HT1080 (cell line): Measurements from ENCODE around the gene PRDM16. TPM values are rescaled to one million over a fixed set of nuclear protein-coding genes. Genes with fewer than 3 reads are reported as not detected.
A peak's percentile ranks its signal among the peaks of the same experiment; 100 is the strongest.

Experiments used
- DNase-seq: peaks from one replicate; pipeline ENCODE4 v3.0.0-alpha.2; 2015; ENCODE audit warnings: low read depth
- total RNA-seq: library from RNA; depleted of rRNA; stranded (reverse); fragments of >200 nt; shearing (Covaris generic); gene quantifications from 2 replicates; pipeline ENCODE4 v1.2.3, GENCODE V29; 2014

PRDM16 gene
- total RNA-seq, 1 experiment from 2014 or later = not detected

DNA sequence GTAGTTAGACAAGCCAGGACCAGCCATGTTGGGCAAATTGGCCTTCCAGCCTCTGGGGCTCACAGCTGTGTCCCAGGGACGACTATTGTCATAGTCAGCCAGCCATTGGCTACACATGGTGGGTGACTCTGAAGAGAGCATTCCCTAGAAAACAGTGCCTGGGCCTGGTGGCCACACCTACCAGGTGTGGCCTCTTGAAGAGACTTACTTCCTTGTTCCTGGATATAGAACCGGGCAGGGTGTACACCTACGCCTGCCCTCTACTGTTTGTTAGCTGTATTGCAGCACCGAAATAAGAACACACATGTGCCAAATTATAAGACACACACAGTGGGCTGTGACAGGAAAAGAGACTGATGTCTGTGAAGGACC is 250.9 kb downstream of the PRDM16 start:
- peak; percentile 57 for DNase-seq

DNA sequence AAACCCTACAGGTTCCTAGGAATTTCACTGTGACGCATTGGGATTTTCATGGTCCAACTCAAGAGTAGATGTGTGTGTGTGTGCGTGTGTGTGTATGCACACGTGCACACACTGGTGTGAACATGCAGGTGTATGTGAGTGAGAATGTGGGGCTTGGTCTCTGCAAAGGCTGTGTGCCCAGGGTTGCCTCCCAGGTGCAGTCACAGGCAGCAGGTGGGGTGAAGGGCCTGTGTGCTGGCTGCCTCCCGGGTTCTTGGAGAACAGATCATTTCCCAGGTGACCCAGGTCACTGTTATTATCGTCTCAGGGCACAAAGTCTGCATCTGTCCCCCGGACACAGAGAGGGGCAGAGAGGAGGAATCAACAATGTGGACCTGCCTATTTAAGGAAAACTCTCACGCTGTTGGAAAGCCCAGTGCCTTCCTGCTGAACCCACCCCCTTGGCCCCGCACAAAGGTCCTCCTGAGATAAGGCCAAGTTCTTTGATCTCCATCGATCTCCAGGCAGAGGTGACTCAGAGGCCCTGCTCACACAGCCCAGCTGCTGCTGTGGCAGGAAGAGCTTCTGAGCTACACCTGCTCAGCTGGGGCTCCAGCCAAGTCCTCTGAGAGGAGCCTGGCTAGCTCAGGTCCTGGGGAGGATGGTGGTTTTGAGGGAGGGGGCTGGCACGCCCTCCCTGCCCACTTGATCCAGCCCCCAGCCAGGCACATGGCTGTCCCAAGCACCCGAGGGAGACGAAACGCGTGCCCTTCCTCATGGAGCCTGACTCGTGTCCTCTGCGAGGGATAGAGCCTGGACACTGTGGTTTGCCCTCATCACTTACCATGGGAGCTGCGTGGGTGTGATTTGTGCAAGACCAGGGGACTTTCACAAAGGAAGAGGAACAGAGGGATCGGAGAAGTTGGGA is 251.5 kb downstream of the PRDM16 start:
- peak; percentile 11 for DNase-seq

DNA sequence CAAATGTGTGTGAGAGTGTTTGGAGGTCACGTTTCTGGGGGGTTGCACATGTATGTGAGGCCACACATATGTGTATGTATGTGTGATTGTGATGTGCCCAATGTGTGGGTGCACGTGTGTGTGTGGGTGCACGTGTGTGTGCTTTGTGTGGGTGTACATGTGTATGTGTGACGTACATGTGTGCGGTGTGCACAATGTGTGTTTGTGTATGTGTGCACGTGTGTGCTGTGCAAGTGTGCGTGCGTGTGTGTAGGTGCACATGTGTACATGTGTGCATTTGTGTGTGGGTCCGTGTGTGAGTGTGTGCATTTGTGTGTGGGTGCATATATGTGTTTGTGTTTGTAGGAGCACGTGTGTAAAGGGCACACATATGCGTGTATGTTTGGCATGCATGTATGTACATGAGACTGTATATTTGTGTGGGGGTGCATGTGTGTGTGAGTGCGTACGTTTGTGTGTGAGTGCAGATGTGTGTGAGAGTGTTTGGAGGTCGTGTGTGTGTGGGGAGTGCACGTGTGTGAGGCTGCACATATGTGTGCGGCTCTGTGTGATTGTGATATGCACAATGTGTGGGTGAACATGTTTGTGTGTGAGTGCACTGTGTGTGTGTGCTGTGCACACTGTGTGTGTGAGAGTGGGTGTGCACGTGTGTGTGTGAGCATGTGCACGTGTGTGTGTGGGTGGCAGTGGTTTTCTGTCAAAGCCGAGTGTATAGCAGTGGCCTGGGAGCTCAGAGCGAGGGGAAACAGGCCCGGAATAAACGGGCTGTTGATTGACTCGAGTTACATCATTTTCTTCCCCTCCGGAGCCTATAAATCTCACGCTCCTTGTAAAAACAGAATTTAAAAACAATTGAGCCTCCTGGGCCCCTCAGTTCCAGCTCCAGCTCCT is 252.8 kb downstream of the PRDM16 start:
- DNase-seq = no peak

DNA sequence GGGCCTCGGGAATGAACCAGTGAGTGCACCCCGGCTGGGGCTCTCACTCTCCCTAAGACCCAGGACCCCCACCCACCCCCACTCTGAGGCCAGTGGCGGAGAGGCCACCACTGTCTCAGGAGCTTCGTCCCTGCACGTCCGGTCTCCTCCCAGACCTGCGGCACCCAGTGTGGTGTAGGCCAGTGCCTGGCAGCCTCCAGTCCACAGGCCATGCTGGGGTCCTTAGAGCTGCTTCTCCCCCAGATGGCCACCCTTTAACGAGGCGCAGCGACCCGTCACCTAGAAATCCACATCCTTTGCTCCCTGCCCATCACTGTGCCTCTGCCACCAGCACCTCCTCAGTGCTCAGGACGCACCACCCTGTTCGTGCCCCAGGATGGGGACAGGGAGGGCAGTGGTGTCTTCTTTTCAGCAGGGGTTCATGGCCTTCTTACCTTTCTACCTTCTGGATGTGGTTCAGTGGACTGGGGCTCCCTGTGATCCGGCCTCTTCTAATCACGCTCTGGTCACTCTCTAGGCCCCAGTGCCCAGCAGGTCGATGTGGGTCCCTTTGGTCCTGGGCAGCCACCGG is 253.5 kb downstream of the PRDM16 start:
- no peak for DNase-seq

DNA sequence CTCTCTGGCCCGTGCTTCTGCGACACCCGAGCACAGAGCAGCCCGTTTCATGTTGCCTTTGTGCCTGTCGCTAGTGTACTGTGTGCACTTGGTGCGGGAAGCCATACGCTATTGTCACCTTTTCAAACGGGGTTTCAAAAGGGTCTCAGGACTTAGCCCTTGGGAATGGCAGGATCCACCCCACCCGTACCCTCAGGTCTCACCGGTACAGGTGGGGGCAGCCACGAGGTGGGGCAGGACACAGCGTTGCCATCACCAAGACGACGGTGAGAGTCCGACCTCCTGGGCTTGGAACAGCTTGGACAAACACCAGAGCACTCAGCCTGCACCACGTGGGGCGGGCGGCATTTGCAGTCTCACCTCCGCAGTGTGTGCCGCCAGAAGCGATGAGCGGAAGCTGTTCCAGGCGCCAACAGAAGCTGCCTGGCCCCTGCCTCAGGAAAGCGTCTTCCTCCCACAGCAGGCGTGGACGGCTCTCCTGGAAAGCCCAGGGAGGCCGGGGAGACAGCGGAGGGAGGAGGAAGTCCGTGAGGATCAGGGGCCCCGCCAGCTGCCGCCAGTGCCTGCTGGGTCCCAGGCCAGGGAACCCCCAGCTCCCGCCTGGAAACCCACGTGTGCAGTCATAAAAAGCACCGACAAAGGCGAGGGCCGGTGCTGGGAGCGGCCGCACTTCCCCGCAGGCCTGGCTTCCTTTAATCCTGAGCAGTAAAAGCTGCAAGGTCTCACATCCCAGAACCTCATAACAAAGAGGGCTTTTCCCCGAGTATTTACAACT is 254.2 kb downstream of the PRDM16 start:
- no peak for DNase-seq

DNA sequence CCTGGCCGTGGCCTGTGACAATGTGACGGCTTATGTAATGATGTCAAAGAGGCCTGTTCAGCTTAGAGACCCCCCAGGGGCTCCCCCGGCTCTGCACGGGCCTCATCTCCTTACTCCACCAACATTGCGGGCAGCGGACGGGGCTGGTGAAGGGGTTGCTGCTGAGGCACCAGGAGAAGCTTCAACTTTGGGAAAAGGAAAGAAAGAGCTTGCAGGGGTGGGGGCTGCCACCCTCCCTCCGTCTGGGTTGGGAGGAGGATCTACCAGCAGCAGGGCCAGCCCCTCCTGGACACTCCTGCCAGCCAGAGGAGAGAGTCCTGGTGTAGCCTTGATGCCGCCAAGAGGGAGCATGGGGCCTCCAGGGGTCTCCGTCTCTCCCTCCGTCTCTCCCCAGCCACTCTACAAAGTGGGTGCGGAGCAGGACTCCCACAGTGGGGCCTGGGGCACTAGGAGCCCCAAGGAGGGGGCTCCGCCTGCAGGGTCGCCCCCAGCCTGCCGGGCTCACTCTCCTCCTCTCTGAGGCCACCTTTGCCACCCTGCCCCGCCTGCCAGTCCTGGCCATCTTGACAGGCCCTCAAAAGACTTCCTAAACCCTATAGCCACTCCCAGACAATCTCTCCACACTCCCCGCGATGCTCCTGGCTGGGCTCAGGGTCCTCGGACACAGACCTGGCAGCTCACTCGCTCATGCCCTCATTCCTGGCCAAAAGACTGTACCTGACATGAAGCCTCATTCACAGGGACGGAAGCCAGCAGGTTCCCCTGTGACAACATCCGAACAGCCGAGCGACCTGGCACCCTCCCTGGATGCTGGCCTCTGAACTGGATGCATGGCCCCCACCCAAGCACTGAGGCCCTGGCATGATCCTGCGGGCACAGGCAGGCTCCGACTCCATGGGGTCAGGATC is 255.0 kb downstream of the PRDM16 start:
- DNase-seq = no peak

DNA sequence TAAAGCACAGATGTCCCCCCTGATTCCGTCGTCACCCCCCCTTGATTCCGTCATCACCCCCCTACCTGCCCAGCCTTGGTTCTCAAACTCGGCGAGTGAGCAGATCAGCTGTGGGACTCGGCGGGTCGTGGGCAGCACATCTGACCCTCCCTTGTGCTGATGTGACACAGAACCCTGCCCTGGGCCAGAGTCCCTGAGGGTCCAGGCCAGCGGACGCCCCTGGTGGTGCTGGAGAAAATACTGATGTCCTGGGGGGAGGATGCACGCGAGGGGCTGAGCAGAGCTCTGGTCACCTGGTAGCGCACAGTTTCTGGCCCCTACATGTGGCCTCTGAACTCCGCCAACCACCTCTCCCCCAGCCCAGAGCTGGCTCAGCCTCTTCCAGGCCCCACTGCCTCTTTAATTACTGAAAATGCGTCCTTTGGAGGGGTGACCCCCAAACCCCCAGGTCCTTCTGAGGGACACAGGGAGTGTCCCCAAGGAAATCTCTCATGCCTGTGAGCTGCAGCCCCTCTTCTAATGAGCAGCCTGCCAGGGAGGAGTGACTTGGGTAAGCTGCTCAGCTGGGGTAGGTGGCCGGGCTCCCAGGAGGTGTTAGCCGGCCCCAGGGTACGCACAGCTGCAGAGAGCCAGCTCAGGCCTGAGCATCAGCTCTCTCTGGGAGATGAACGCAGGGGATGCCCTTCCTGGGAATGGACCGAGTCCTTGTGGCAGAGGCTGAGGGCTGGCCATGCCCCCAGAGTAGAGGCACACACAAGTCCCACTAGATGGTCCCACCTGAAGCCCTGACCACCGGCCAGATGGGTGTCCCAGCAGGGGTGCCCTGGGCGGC is 255.9 kb downstream of the PRDM16 start:
- DNase-seq = no peak

DNA sequence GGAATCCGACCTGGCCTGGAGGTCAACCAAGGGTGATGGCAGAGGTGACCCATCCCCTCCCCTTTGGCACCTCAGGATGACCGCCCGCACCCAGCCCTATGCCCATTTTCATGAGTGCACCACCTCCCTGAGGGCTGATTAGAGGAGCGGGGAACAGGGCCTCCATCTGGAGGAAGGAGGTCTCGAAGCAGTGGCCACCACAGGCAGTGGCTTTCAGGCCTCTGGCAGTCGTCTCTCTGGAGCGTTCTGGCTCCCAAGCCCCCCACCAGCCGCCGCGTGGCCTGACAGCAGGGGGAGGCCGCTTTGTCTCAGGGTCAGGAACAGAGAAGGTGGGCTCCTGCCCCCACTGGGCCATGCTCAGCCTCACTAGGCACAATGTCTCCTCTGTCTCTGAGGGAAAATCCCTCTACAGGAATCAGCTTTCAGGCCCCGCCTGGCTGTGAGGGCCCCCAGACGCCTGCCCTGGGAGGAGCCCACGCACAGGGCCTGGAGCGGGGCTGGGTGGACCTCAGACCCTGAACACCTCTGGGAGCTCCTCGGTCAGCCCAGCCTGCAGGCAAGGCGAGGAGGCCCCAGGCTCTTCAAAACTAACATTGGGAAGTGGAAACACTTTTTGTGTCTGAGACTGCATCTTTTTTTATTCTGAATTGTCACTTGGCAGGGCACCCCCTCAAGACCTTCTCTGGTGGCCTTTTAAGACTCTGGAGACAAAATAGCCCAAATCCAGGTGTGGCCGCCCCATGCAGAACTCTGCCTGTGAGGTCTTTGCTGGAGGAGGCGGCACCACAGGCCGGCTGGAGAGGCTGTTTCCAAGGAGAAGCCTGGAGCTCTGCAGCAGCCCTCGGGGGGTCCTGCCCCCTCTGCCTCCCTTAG is 257.7 kb downstream of the PRDM16 start:
- DNase-seq = no peak

DNA sequence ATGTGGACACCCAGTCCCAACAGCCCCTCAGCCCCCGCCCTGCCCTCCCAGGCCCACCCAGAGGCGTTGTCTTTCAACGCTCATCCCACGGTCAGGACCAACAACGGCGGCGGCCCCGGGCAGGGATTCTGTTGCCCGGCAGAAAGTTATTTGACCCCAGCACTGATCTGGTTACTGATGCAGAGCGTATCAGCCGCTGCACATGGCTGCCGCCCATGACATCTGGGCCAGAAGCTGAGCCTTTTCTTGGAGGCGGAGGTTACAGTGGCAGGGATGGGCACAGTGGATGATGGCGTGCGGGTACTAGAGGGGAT is 258.3 kb downstream of the PRDM16 start:
- no peak for DNase-seq

DNA sequence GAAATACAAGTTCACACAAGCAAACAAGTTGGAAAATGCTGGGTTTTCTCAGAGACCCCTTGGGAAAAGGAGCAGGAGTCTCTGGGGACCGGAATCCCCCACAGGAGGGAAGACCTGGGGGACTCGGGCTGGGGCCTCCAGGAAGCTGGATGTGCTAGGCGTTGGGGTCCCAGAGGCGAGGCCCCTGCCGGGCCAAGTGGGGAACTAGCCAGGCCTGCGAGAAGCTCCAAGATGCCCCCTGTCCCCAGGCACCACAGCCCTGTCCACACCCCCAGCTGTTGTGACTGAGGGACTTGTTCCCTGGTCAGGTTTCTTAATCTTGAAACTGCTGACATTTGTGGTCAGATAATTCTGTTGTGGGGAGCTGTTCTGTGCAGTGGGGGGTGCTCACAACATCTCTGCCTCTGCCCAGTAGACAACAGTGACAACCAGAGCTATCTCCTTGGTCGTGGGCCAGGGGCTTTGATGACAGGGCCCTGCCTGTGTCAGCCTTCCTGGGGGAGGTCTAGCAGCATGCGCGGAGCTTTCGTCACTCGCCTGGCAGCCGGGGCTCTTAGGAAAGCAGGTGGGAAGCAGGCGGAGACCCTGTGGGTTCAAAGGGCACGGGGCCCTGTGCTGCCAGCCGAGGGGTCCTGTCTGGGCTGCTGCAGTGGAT is 259.1 kb downstream of the PRDM16 start:
- DNase-seq = no peak

DNA sequence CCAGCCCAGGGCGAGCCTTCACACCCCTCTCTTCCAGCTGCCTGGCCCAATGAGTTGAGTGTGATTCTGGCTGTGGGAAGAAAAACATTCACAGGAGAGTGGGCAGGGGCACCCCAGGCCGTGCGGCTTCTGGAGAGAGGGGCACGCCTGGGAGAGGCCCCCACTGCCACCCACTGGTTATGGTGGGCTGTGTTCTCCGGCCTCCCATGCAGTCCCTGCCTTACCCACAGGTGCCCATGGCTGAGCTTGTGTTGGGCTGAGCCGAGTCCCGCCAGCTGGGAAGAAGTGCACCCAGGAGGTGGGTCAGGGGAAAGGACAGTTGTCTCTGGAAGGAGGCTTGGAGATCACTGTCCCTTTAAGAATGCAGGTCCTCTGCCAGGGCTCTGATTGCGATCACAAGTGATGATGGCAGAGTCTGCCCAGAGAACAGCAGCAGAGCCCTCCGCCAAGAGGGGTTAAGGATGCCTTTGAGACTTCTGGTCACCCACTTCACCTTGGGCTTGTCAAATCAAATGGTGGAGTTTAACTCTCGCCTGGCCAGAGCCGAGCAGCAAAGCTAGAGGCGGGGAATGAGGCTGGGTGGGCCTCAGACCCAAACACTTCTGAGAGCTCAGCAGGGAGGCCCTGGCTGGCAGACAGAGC is 260.8 kb downstream of the PRDM16 start:
- no peak for DNase-seq

DNA sequence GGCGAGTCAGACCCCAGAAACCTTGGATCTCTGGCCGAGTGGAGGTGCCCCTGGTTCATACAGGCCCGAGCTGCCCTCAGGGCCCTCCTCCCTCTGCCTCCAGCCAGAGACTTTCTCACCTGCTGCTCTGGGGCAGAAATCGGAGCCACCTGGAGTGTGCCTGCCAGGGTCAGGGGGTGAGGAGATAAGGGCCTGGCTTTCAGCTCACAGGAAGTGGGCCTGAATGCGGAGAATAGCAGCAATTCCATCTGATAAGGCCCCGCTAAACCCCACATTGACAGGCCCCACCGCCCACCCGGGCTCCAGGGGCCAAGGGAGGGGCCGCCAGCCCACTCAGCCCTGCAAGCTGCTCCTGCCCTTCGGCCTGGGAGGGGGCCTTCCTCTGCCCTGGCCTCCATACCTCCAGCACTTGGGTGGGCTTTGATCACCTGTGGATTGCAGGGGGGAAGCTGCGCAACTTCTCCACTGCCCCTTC is 261.8 kb downstream of the PRDM16 start:
- no peak for DNase-seq

DNA sequence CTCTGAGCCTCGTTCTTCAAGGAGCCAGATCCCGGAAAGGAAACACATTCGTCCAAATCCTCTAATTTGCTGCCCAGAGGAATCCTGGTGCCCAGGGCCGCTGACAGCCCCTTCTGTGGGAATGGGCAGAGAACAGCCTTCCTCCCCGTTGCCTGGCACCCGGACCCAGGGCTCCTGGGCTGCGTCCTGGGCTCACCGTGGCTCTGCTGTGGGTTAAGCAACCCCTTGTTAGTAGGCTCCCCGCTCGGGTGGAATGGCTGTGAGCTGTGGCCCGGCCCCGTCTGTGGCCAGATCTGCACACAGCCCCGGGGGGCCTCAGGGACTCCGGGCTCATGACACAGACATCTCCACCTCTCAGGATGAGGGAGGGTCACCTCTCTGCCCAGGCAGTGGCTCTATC is 262.6 kb downstream of the PRDM16 start:
- no peak for DNase-seq

DNA sequence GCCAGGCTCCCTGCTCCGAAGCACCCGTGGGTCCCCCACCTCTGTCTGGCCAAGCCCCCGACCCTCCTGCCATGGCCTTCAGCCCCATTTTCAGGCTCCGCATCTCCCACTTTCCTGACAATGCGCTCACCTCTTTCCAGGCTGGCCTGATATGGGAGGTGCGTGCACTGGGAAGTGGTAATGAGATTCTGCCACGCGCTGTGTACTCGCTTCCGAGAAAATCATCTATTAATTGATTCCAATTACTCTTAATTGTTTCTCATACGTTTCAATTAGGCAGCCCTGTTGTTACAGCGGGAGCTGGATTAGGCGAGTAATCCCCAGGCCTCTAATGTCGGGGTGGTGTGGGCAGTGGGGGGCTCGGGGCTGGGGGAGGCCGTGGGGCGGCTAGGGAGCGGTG is 263.0 kb downstream of the PRDM16 start:
- DNase-seq = no peak

DNA sequence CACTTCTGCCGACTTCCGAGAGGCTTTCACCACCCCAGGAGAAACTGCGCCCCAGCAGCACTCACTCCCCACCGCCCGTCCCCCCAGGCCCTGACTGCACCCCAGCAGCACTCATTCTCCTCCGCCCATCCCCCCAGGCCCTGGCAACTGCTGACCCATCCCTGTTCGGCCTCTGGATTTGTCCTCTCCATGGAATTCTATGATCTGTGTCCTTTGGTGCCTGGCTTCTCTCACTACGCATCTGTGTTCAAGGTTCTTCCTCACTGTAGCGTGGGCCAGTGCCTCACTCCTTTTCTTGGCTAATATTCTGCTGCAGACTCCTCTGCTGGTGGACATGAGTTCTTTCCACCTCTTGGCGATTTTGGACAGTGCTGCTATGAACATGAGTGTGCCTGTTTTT is 263.7 kb downstream of the PRDM16 start:
- no peak for DNase-seq

DNA sequence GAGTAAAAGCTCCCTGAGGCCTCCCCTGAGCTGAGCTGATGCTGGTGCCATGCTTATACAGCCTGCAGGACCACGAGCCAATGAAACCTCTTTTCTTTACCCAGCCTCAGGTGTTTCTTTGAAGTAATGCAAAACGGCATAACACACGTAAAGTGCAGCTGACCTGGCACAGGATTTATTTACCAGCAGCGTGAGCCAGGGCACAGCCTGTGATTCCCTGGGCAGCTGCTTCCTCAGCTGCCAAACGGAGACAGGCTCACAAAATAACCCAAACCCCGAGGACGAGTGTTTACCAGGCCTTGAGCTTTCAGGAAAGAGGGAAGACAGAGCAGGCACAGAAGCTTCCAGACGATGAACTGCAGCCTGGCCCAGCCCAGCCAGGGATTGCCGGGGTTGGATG is 264.9 kb downstream of the PRDM16 start:
- no peak for DNase-seq

DNA sequence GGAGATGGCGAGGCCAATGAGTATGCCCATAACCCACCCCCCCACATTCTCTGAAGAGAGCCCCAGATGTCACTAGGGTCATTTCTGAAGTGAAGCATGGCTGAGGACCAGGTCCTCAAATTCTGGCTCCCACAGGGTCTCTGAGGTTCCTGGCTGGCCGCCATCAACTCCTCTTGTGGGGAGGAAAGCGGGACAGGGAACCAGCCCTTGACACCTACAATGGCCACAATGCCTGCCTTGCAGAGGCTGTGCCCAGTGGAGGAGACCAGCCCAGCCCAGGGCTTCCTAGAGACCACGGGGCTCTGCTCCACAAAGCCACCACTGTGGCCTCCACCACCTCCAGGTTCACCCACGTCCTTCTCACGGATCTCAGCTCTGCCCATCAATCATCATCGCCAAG is 265.4 kb downstream of the PRDM16 start:
- no peak for DNase-seq
